Fibroblast of skin of abdomen (primary cell): ENCODE results near the gene LRRC46.
A peak's percentile ranks its signal among the peaks of the same experiment; 100 is the strongest.

Experiments
- DNase-seq: peaks from one replicate; pipeline ENCODE4 v3.0.0-alpha.2; 2013

Gene LRRC46

DNA sequence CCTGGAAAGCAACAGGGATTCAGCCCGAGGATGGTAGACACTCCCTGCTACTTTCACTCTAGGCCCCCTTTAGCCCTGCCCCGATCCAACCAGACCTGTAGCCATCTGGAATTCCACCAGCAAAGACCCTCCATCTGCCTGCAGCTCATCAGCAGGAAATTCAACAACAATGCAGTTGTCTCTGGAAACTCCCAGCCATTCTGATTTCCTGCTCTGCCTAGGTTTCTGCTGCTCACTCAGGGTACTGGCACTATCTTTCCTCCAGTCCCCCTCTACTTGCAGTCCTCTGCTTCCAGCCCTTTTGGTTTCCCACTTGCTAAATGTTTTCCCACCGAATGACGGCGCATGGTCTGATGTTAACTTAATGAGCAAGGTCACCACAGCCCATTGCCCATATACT, 22.1 kb downstream of the LRRC46 start:
- DNase-seq: no peak

DNA sequence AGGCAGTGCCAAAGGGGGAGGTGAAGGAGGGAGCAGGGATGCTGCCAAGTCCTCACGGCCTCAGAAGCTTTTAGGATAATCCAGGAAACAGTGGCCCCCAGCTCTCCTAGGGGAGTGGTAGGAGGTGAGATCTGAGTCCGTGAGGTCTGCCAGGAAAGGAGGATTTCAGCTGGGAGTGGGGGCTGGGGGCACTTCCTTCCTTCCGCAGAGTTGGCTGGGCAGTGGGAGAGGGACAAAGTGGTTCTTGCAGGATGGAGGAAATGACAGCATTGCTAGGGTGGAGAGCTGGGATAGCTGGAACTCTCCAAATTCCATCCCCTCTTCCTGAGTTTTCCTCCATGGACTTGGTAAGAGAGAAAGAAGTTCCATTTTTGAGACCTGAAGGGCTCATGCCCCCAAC, 24.3 kb downstream of the LRRC46 start:
- DNase-seq: no peak

DNA sequence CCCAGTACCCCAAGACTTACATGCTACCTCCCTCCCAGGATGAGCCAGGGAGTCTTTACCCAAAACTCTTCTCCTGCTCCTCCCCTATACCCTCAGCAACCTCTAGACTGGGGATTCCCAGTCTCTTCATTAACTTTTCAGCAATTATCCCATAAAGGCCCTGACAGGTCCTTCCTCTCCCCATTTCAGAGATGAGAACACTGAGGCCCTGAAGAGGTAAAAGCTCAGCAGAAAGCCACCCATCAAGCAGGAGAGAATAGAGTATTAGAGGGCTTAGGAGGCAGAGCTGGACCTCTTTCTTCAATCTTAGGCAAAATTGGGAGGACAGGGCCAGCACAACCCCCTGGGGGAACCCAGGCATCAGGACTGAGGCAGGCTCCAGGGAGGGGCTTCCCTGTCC, 25.4 kb downstream of the LRRC46 start:
- DNase-seq: no peak

DNA sequence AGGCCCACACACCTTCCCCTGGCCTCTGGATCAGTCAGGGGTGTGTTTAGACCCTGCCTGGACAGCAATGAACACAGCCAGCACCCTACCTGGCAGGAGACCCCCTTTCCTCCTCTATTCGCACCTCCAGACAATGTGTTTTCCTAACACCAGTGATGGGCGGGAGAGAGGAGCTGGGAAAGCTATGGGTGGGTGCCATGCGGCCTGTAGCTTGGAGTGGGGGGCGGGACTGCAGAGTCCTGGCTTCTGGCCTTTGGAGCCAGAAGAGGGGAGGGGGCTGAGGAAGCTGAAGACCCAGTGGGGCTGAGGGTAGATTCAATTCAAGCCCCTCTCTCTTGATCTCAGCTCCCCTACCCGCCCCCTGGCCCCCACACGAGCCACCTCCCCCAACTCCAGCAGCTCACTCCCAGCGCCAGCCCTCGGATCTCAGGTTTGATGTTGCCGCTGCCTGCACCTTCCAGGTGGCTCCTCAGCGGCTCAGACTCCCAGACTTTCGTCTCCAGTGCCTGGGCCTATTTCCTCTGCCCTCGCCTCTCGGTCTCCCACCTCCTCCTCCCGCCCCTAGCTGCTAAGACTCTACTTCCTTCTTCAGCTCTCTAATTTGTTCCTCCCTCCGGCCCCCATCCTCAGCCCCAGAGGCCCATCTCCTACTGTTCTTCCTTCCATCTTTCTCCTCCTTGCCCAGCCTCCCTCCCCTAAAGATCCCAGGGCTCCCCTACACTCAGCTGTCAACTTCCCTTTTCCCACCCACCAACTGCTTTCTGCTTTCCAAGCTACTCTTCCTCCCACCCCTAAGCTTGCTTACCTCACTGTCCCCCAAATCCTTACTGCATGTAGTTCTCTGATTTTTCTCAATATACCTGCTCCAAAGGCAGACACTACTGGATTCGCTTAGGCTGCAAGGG, 26.3 kb downstream of the LRRC46 start:
- DNase-seq: no peak

DNA sequence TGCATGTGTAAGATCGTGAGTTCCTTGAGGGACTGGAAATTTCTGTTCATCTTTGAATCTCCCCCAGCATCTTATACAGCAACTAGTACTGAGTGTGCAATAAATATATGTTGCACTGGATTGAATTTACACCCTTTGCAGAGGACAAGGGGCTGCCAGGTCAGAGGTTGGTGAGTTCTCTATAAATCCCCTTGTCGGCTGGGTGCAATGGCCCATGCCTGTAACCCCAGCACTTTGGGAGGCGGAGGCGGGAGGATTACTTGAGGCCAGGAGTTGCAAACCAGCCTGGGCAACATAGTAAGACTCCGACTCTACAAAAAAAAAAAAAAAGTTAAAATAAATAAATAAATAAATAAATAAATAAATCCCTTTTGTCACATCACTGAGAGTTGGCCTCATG, 28.9 kb downstream of the LRRC46 start:
- no peak for DNase-seq

DNA sequence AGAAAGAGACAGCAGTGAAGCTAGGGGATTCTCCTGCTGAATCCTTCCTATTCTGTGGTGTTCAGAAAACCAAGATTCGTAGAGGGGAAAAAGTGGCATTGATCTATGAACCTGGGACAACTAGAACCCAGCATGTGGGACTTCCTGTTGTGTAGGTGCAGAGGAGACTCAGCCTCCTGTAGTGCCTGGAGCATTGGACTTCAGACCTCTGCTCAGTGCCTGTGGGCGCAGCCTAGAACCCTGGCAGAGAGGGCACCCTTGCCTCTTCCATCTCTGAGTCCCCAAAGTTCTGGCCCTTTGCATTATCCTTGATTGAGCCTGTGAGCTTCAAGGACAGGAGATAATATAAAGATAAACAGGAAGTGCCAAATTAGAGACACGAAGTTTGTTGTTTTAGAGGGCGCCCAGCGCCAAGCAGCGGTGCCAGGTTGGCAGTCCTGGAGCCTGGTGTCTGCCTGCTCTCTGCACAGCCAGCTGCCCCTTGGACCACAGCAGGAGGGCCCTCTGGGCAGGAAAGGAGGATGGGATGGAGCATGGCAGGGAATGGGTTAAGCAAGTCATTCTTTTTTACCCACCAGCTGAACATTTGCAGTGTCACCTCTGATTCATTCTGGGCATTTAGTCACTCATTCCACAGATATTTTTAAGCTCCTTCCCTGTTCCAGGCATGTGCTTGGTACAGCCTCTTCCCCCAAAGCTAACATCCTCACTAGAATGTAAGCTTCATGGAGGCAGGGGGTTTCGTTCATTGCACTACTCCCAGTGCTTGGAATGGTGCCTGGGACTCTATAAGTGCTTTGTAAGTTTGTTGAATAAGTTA, 31.4 kb downstream of the LRRC46 start:
- DNase-seq: peak; percentile 85

DNA sequence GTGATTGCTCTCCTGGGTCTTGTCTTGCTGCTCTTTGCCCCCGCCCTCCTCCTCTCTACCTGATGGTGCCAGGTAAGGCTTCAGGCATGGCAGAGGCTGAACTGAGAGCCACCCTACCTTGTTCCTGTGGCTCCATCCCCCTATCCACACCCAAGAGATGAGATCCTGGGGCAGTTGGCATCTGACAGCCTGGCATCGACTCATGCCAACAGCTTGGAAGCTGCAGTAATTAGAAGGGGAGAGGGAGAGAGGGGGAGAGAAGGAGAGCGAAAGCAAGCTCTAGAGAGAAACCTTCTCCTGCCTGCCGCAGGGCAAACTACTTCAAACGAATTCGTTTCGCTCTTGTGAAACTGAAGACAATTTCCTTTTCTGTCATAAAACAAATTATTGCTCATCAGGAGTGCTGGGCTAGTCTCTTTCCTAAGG, 33.3 kb downstream of the LRRC46 start:
- DNase-seq: peak; percentile 12

DNA sequence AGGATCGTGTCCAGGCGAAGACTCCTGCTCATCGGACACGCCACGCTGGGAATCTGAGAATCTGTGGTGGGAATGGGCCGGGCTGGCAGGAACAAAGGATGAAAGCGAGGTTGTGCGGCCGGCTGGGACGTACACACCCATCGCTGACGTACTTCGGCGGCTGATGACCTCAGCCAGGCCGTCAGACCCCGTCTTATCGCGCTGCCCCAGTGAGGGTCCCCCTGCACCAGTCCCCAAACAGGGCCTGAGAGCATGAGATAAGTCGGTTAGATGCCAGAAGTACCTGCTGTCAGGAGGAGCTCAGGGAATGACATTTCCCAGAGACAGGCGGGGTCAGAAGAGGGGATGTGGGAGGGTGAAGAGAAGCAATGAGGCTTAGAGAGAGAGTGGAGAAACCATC, 35.5 kb downstream of the LRRC46 start:
- no peak for DNase-seq

DNA sequence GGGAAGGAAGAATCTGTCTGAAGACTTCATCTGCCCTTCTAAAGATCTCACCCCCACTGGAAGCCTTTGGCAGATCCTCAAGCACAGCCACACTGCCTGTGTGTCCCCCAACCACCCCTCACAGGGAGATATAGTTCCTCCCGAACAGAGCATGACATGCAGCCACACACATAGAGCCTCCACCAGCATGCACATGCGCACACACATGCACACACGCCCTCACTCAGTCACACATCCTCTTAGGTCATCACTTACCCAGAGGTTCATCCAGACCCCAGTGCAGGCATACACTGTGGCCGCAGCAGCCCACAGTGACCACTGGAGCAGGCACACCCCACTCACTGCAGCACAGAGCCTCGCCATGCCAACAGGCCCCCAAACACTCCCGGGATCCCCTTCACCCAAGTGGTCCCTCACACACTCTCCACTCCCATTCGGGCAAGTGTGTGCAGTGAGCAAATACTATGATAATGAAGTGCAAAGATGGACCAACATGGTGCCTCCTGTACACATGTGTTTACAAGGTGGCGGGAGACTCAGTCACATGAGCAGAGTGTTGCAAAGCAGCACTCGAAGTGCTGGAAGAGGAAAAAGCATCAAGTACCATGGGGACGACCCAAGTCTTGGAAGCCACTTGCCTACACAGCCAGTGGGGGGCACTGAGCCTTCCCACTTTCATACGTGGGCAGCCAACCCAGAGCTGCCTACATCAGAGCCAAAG, 36.5 kb downstream of the LRRC46 start:
- no peak for DNase-seq

DNA sequence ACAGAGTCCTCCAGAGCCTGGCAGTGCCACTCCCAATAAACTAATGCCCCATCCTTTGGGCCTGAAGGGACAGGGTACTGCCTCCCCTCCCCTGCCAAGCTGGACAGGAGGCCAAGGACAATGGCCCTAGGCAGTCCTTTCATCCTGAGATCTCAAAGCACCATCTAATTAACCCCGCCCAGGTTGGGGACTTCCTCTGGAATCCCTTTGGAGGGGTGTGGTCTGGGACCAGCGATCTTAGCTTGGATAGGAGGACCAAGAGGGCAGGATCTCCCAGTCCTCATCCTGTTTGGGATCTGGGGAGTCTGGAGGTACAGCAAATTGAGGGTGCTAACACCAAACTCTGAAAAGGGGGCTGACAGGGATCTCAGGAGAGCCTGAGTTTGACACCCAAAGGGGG, 37.6 kb downstream of the LRRC46 start:
- DNase-seq: no peak

DNA sequence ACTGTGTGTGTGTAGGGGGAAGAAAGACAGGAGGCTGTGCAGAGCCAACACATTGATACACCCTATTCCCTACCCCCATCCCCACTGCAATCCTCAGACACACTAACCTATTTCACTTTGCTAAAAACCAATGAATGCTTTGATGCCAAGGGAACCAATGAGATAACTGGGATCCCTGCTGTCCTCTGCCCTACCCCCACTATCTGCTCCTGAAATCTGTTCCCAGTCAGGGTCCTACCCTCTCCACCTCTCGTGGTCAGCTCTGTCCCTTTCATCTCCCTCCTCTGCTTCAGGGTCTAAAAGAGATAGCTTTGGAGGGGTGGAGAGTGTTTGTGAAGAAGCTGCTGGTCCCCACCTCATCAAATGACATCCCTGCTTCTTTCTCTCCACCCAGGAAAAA, 38.6 kb downstream of the LRRC46 start:
- DNase-seq: no peak

DNA sequence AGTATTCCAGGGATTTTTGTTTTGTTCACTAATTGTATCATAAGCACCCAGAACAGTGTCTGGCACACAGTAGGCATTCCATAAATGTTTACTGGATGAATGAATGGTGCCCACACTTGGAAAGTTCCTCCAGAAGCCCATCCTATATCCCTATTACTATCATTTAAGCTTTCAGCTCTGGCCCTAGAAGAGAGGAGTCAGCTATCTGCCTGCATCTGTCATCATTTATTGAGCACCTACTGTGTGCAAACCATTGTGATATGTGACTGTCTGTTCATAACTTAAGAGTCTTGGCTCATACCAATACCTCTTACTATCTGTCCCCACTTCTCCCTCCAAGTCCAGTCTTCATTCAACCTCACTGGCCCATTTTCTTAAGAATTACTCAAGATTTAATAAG, 39.6 kb downstream of the LRRC46 start:
- no peak for DNase-seq

DNA sequence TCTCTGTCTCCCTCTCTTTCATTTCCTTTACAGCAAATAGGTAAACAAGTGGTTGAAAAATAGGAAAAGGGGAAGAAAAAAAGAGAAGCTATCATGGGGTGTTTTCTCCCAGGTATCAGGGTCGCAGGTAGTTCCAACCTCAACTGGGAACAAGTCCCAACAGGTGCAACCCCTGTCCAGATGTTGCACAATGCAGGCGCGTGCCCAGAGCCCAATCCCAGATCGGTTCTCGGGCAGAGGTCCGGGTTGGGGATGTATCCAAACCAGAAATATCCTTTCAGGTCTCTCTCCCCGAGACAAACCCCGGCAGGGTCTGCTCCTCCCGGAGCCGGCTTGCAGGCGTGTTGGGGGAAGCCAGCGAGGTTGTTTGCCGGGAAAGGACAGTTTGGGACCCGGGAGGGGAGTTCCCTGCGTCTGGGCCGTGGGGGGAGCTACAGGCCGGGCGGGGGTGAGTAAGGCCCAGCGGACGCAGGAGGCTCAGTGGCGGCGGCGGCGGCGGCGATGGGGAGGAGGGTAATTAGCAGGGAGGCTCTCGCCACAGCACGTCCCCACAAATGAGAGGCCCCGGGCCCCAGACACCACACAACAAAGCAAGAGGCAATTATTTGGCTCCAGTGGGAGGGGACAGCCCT, 40.7 kb downstream of the LRRC46 start:
- no peak for DNase-seq

DNA sequence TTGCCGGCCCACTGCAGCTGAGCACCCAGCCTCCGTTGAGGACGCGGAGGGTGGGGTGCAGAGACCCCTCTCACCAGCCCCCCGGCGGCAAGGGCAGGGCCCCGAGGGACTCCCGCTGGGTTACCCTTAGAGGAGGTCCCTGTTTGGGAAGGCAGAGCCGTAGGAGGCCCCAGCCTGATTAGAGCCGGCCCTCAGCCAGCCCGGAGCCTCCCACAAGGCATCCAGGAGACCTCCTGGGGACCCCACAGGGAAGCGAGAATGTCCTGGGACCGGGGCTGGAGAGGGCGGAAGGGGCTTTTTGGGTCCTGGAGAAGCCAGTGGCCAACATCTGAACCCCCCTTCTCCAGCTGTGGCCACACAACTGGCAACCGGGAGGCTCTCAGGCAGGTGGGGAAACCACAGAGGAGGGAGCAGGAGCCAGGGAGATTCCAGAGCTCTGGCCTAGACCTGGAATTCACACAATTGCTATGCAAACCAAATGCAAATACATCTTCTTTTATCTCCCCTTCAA, 41.2 kb downstream of the LRRC46 start:
- no peak for DNase-seq

DNA sequence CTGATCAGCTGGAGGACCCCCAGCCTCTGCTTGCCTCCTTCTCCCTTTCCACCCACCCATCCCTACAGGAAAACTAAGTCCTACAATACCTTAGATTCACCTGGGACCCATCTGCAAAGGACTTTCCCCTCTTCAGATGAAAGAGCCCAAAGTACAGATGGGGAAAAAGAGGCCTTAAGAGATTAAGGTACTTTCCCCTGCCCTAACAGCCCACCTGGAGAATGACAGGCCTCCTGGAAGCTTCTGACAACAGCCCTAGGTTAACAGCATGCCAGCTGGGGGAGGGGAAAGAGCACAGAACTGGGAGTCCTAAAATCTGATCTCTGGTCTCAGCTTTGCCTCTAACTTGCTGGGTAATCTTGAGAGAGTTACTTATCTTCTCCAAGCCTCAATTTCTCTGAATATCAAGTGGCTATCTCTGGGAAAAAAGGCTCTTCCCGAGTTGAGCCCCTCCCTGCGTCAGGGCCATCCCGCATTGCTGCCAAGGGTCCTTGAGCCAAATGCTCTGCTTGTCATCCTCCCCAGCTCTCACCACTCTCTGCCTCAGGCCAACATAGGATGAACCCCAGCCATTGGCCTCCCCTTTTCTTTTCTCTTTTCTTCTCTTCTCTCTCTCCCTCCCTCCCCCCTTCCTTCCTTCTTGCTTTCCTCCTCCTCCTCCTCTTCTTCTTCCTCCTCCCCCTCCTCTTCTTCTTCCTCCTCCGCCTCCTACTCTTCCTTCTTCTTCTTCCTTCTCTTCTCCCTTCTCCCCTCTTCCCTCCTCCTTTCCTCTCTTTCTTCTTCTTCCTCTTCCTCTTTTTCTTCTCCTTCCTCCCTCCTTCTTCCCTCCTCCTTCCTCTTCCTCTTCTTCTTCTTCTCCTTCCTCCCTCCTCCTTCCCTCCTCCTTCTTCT, 42.0 kb downstream of the LRRC46 start:
- no peak for DNase-seq

DNA sequence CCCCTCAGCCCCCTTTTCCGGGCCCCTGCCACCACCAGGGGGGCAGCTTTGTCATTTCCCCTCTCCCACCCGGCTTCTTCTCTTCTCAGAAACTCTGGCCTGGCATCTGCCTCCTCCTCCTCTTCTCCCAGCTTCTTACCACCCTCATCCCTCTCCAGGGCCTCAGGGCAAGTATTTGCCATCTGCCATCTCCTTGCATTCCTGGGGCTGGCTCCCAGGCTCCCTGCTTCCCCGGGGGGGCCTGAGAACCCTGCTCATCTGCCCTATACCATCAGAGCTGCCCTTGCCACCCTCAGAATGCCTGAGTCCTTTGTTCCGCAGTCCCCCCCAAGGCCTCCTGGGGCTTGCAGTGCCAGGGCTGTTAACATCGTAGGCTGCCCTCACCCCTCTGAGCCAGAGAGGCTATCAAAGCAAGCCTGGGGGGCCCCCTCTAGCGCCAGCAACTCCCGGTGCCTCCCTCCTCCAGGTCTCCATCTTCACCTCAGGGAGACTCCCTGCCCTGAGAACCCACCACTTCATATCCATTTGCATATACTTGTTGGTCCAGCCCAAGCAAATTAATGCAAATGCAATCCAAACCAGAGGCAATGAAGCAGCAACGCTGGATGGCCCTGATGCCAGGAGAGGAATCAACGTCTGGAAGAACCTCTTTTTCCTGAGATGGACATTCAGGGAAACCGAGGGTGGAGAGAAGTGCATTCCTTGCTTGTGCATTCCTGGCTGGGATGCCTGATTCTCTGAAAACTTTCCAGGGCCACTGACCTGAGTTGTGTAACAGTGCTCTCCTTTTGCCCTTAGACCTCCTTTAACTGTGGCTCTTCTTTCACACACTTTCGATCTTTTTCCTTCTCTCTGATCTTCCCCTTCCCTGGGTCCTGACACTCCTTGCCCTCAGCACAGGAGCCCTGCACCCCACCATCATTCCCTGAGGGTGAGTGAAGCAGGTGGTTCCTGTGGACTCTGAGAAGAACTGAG, 43.8 kb downstream of the LRRC46 start:
- no peak for DNase-seq

DNA sequence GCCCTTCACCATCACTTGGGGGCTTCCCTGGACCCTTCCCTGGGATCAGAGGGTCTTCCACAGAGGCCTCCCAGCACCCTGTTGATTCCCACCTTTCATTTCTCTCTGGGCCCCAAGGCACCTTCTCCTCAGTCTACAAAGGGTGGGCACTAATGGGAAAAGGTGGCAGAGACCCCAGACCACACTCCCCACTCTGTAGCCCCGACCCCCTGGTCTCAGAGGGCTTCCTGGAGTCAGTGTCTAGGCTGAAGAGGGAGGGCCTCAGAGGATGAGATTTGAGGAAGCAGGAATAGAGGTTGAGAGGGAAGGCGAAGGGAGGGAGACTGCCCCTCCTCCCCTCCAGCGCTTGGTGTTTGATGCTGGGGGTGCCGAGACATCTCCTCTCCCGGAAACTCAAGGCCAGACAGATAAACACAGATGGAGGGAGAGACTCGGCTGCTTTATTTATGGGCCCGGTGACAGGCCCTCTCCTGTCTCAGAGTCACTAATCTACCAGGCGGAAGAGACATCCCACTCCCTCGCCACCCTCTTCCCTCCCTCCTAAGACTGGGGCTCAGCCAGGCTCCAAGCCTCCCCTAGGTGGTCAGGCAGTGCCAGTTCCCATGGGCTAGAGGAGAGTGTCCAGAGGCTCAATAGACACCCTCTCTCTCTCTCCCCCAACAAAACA, 46.0 kb downstream of the LRRC46 start:
- peak; percentile 55 for DNase-seq

DNA sequence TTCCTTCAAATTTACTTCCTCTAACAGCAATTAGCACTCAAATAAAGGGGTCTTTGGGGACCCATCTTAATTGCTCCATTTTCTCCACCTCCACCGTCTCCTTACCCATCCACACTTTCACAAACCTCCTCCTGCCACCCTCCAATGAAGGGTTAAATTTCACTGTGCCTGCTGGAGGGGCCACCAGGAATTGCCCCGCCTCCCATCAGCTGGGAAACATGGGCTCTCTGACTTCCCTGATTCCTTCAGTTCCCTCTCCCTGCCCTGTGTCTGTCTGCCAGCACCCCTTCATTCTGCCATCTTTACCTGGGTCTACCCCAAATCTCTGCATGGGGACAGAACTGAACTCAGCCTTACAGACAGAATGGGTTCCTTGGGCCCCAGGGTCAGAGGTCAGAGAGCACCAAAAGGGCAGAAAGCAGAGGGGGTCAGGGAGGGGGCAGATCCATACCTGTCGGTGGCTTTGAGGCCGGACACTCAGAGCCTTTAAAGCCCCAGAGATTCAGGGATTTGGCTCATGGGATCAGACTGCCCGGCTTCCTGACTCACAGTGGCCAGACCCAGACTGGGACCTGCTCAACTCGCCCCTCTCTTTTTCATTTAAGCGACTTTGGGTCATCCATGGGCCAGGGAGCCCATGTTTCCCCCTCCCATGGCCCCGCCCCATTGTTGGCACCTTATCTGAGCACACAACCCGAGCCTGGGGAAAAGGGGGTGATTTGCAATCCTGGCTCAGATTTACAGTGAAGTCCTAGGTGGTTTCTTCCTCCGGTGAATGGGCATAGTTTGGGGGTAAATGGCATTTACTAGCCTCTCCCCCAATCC, 46.9 kb downstream of the LRRC46 start:
- peak; percentile 12 for DNase-seq
